Measurements from ENCODE around the gene TCF25.

TCF25 gene

GRCh38 chr16:89958596-89958995, 85.2 kb downstream of the TCF25 start:
- H3K27ac ChIP-seq, result no peak overlapping the region
- TF ChIP-seq CTCF (conservative IDR thresholded peaks at IDR 0.05) (no peak), ZFX (IDR thresholded peaks at IDR 0.05) (no peak)

GRCh38 chr16:89960966-89961365, 87.6 kb downstream of the TCF25 start:
- H3K27ac ChIP-seq, result no peak overlapping the region
- TF ChIP-seq CTCF (conservative IDR thresholded peaks at IDR 0.05) (no peak), ZFX (IDR thresholded peaks at IDR 0.05) (no peak)

Measured in C4-2B (cell line).